Brain pericyte (primary cell): ENCODE data around the gene TRIM74.
"Not testable (repeated sequence)": the region's sequence is repeated elsewhere in the genome, so short reads cannot be mapped to it uniquely, and the experiment has no call there.

Experiments used
- DNase-seq: peaks from one replicate; pipeline ENCODE4 v3.0.0-alpha.2; 2012; ENCODE audit warnings: low read depth, low spot score

TRIM74 gene

GRCh38 chr7:72968980-72969516, at the start of gene TRIM74:
TSS of gene TRIM74 (minus strand) at chr7:72969466. CDS start at chr7:72966157, 3,309 bp downstream.
- not testable (repeated sequence) for DNase-seq

GRCh38 chr7:73006491-73006890, 37.2 kb upstream of the TRIM74 start:
- DNase-seq = not testable (repeated sequence)

- peak; percentile 24 for DNase-seq
These were observed 36.6 kb upstream of the TRIM74 start for GRCh38 chr7:73005693-73006447.

GRCh38 chr7:73005356-73005692, 36.1 kb upstream of the TRIM74 start:
- not testable (repeated sequence) for DNase-seq

- DNase-seq = not testable (repeated sequence)
These were observed 28.7 kb upstream of the TRIM74 start for GRCh38 chr7:72997887-72998468.

- not testable (repeated sequence) for DNase-seq
These were observed 28.2 kb upstream of the TRIM74 start for GRCh38 chr7:72997447-72997846.

GRCh38 chr7:72995484-72995883, 26.2 kb upstream of the TRIM74 start:
- not testable (repeated sequence) for DNase-seq

GRCh38 chr7:72990146-72990913, 21.1 kb upstream of the TRIM74 start:
- not testable (repeated sequence) for DNase-seq

GRCh38 chr7:72982084-72982483, 12.8 kb upstream of the TRIM74 start:
- not testable (repeated sequence) for DNase-seq

- DNase-seq = not testable (repeated sequence)
These were observed 11.1 kb upstream of the TRIM74 start for GRCh38 chr7:72980382-72980781.

- DNase-seq = not testable (repeated sequence)
These were observed 7.2 kb upstream of the TRIM74 start for GRCh38 chr7:72976434-72976833.

GRCh38 chr7:72975656-72976286, 6.5 kb upstream of the TRIM74 start:
- DNase-seq = not testable (repeated sequence)

- DNase-seq = not testable (repeated sequence)
These were observed 5.5 kb upstream of the TRIM74 start for GRCh38 chr7:72974781-72975180.

GRCh38 chr7:72971505-72971904, 2.2 kb upstream of the TRIM74 start:
- DNase-seq = not testable (repeated sequence)

GRCh38 chr7:72969688-72970087, 422 bp upstream of the TRIM74 start:
- not testable (repeated sequence) for DNase-seq

- DNase-seq = not testable (repeated sequence)
These were observed 2.4 kb downstream of the TRIM74 start for GRCh38 chr7:72966892-72967291.

- not testable (repeated sequence) for DNase-seq
These were observed 3.9 kb downstream of the TRIM74 start for GRCh38 chr7:72965186-72965975.

GRCh38 chr7:72963056-72963455, 6.2 kb downstream of the TRIM74 start:
- not testable (repeated sequence) for DNase-seq

- DNase-seq = not testable (repeated sequence)
These were observed 8.0 kb downstream of the TRIM74 start for GRCh38 chr7:72961346-72961650.

GRCh38 chr7:72960626-72961345, 8.5 kb downstream of the TRIM74 start:
- DNase-seq = not testable (repeated sequence)
